ENCODE data around the gene ERFL.

Gene ERFL

DNA sequence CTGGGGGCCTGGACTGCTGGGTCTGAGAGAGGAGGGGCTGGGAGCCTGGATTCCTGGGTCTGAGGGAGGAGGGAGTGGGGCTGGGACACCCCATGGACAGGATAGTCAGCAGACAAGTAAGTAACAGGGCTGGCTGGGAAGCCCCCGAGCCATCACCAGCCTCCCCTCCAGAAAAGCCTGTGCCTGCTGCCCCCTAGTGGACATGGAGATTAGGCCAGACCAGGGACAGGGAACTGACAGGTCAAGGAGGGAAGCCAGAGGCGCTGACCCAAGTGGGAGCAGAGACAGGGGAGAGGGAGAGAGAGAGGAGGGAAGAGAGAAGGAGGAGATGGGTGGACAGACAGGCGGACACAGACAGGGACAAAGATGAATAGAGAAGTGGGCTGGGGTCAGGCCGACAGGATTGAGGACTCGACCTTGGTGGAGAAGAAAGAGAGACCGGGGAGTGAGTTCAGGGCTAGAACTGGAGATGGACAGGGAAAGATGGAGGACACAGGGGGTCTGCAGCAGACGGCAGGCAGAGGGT, 6.7 kb upstream of the ERFL start (continued):
- TF ChIP-seq, protein P1, sequence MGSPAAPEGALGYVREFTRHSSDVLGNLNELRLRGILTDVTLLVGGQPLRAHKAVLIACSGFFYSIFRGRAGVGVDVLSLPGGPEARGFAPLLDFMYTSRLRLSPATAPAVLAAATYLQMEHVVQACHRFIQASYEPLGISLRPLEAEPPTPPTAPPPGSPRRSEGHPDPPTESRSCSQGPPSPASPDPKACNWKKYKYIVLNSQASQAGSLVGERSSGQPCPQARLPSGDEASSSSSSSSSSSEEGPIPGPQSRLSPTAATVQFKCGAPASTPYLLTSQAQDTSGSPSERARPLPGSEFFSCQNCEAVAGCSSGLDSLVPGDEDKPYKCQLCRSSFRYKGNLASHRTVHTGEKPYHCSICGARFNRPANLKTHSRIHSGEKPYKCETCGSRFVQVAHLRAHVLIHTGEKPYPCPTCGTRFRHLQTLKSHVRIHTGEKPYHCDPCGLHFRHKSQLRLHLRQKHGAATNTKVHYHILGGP (tag by site-specific recombination; IDR thresholded peaks at IDR 0.05), result no peak
- TF ChIP-seq, protein P2, sequence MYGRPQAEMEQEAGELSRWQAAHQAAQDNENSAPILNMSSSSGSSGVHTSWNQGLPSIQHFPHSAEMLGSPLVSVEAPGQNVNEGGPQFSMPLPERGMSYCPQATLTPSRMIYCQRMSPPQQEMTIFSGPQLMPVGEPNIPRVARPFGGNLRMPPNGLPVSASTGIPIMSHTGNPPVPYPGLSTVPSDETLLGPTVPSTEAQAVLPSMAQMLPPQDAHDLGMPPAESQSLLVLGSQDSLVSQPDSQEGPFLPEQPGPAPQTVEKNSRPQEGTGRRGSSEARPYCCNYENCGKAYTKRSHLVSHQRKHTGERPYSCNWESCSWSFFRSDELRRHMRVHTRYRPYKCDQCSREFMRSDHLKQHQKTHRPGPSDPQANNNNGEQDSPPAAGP (tag by site-specific recombination; IDR thresholded peaks at IDR 0.05), result peak; percentile 20; the same call in 1 of the 2 replicates
- TF ChIP-seq ZNF274 (IDR thresholded peaks at IDR 0.05; ENCODE audit: low read length), result no peak
- TF ChIP-seq ZNF274 (tag by site-specific recombination; IDR thresholded peaks at IDR 0.05; ENCODE audit: borderline replicate concordance), result no peak
- TF ChIP-seq ZBTB21 (tag by site-specific recombination; IDR thresholded peaks at IDR 0.05), result no peak; the same call in 1 of the 2 replicates
- no peak for TF ChIP-seq HOXD13 (CRISPR knock-in tag; IDR thresholded peaks at IDR 0.05; ENCODE audit: borderline replicate concordance)
- no peak for TF ChIP-seq ZNF610 (tag by site-specific recombination; IDR thresholded peaks at IDR 0.05; ENCODE audit: borderline replicate concordance)
- TF ChIP-seq, protein P3, sequence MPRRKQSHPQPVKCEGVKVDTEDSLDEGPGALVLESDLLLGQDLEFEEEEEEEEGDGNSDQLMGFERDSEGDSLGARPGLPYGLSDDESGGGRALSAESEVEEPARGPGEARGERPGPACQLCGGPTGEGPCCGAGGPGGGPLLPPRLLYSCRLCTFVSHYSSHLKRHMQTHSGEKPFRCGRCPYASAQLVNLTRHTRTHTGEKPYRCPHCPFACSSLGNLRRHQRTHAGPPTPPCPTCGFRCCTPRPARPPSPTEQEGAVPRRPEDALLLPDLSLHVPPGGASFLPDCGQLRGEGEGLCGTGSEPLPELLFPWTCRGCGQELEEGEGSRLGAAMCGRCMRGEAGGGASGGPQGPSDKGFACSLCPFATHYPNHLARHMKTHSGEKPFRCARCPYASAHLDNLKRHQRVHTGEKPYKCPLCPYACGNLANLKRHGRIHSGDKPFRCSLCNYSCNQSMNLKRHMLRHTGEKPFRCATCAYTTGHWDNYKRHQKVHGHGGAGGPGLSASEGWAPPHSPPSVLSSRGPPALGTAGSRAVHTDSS (tag by site-specific recombination; IDR thresholded peaks at IDR 0.05), result no peak
- no peak for TF ChIP-seq ZFHX2 (tag by site-specific recombination; conservative IDR thresholded peaks at IDR 0.05)
- TF ChIP-seq ZBTB48 (tag by site-specific recombination; IDR thresholded peaks at IDR 0.05), result peak; percentile 47; the same call in 1 of the 2 replicates
- peak; percentile 20; the same call in 1 of the 2 replicates for TF ChIP-seq SP7 (tag by site-specific recombination; IDR thresholded peaks at IDR 0.05)
- TF ChIP-seq ZNF600 (tag by site-specific recombination; IDR thresholded peaks at IDR 0.05), result peak; percentile 40; the same call in 1 of the 2 replicates
- TF ChIP-seq, protein P4, sequence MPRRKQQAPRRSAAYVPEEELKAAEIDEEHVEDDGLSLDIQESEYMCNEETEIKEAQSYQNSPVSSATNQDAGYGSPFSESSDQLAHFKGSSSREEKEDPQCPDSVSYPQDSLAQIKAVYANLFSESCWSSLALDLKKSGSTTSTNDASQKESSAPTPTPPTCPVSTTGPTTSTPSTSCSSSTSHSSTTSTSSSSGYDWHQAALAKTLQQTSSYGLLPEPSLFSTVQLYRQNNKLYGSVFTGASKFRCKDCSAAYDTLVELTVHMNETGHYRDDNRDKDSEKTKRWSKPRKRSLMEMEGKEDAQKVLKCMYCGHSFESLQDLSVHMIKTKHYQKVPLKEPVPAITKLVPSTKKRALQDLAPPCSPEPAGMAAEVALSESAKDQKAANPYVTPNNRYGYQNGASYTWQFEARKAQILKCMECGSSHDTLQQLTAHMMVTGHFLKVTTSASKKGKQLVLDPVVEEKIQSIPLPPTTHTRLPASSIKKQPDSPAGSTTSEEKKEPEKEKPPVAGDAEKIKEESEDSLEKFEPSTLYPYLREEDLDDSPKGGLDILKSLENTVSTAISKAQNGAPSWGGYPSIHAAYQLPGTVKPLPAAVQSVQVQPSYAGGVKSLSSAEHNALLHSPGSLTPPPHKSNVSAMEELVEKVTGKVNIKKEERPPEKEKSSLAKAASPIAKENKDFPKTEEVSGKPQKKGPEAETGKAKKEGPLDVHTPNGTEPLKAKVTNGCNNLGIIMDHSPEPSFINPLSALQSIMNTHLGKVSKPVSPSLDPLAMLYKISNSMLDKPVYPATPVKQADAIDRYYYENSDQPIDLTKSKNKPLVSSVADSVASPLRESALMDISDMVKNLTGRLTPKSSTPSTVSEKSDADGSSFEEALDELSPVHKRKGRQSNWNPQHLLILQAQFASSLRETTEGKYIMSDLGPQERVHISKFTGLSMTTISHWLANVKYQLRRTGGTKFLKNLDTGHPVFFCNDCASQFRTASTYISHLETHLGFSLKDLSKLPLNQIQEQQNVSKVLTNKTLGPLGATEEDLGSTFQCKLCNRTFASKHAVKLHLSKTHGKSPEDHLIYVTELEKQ (tag by site-specific recombination; IDR thresholded peaks at IDR 0.05; ENCODE audit: borderline replicate concordance), result no peak
- TF ChIP-seq, protein P5, sequence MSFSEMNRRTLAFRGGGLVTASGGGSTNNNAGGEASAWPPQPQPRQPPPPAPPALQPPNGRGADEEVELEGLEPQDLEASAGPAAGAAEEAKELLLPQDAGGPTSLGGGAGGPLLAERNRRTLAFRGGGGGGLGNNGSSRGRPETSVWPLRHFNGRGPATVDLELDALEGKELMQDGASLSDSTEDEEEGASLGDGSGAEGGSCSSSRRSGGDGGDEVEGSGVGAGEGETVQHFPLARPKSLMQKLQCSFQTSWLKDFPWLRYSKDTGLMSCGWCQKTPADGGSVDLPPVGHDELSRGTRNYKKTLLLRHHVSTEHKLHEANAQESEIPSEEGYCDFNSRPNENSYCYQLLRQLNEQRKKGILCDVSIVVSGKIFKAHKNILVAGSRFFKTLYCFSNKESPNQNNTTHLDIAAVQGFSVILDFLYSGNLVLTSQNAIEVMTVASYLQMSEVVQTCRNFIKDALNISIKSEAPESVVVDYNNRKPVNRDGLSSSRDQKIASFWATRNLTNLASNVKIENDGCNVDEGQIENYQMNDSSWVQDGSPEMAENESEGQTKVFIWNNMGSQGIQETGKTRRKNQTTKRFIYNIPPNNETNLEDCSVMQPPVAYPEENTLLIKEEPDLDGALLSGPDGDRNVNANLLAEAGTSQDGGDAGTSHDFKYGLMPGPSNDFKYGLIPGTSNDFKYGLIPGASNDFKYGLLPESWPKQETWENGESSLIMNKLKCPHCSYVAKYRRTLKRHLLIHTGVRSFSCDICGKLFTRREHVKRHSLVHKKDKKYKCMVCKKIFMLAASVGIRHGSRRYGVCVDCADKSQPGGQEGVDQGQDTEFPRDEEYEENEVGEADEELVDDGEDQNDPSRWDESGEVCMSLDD (tag by site-specific recombination; IDR thresholded peaks at IDR 0.05), result peak; percentile 40; the same call in 1 of the 2 replicates
- no peak for TF ChIP-seq ZNF157 (tag by site-specific recombination; IDR thresholded peaks at IDR 0.05)
- peak; percentile 66 for TF ChIP-seq ZBTB17 (tag by site-specific recombination; IDR thresholded peaks at IDR 0.05)
- no peak for TF ChIP-seq ZNF571 (tag by site-specific recombination; IDR thresholded peaks at IDR 0.05)
- TF ChIP-seq, protein P6, sequence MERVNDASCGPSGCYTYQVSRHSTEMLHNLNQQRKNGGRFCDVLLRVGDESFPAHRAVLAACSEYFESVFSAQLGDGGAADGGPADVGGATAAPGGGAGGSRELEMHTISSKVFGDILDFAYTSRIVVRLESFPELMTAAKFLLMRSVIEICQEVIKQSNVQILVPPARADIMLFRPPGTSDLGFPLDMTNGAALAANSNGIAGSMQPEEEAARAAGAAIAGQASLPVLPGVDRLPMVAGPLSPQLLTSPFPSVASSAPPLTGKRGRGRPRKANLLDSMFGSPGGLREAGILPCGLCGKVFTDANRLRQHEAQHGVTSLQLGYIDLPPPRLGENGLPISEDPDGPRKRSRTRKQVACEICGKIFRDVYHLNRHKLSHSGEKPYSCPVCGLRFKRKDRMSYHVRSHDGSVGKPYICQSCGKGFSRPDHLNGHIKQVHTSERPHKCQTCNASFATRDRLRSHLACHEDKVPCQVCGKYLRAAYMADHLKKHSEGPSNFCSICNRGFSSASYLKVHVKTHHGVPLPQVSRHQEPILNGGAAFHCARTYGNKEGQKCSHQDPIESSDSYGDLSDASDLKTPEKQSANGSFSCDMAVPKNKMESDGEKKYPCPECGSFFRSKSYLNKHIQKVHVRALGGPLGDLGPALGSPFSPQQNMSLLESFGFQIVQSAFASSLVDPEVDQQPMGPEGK (tag by site-specific recombination; IDR thresholded peaks at IDR 0.05), result peak; percentile 83
- TF ChIP-seq GLIS2 (tag by site-specific recombination; IDR thresholded peaks at IDR 0.05), result 0 out of 2 replicates have a peak, but pooled peaks have one; percentile 45
- no peak for TF ChIP-seq IKZF3 (tag by site-specific recombination; IDR thresholded peaks at IDR 0.05)
- TF ChIP-seq ZNF596 (tag by site-specific recombination; IDR thresholded peaks at IDR 0.05), result no peak
- TF ChIP-seq, protein P7, sequence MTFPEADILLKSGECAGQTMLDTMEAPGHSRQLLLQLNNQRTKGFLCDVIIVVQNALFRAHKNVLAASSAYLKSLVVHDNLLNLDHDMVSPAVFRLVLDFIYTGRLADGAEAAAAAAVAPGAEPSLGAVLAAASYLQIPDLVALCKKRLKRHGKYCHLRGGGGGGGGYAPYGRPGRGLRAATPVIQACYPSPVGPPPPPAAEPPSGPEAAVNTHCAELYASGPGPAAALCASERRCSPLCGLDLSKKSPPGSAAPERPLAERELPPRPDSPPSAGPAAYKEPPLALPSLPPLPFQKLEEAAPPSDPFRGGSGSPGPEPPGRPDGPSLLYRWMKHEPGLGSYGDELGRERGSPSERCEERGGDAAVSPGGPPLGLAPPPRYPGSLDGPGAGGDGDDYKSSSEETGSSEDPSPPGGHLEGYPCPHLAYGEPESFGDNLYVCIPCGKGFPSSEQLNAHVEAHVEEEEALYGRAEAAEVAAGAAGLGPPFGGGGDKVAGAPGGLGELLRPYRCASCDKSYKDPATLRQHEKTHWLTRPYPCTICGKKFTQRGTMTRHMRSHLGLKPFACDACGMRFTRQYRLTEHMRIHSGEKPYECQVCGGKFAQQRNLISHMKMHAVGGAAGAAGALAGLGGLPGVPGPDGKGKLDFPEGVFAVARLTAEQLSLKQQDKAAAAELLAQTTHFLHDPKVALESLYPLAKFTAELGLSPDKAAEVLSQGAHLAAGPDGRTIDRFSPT (tag by site-specific recombination; IDR thresholded peaks at IDR 0.05), result no peak
- peak; percentile 83; the same call in 1 of the 2 replicates for TF ChIP-seq SALL2 (tag by site-specific recombination; IDR thresholded peaks at IDR 0.05; ENCODE audit: borderline replicate concordance)
